ENCODE measurements around the gene RBBP8. TPM values are rescaled to one million over a fixed set of nuclear protein-coding genes. Genes with fewer than 3 reads are reported as not detected.

RBBP8 gene
- total RNA-seq, 1 experiment from 2014 or later = 65.2 TPM

DNA sequence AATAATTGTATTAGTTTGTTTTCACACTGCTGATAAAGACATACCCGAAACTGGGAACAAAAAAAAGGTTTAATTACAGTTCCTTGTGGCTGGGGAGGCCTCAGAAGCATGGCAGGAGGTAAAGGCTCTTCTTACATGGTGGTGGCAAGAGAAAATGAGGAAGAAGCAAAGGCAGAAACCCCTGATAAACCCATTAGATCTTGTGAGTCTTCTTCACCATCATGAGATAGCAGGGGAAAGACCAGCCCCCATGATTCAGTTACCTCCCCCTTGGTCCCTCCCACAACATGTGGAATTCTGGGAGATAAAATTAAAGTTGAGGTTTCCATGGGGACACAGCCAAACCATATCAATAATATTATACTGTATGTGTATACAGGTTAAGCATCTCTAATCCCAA is 128.9 kb downstream of the RBBP8 start:
- no peak overlapping the region for H2BK5ac ChIP-seq (ENCODE audit: insufficient read length, low read length)
- H2BK20ac ChIP-seq (ENCODE audit: low read depth, low read length, poor library complexity, severe bottlenecking) = no peak overlapping the region
- H2AK5ac ChIP-seq (ENCODE audit: insufficient read length, low read length) = no peak overlapping the region
- no peak overlapping the region for H4K5ac ChIP-seq (ENCODE audit: insufficient read length, low read depth, low read length)
- peaks cover 10% of the 10 kb centered on the region in 2 experiments for H3K9me3 Mint-ChIP-seq
- H3K4me1 Mint-ChIP-seq = no peaks in the 10 kb centered on the region
- H3K18ac ChIP-seq (ENCODE audit: insufficient read length, low read depth, low read length) = no peak overlapping the region
- H2BK15ac ChIP-seq (ENCODE audit: low read depth, low read length) = no peak overlapping the region
- no peak for DNase-seq
- no peak overlapping the region for H3K4me3 Mint-ChIP-seq
- no peak overlapping the region for H3T11ph ChIP-seq (ENCODE audit: low read length)
- H3K27me3 Mint-ChIP-seq (ENCODE audit: low read depth) = no peaks in the 10 kb centered on the region; the same call in 1 of the 2 replicates
- H2BK12ac ChIP-seq (ENCODE audit: insufficient read length, low read depth, low read length) = no peak overlapping the region
- H3K4me2 ChIP-seq (ENCODE audit: insufficient read depth, insufficient read length, low read length) = no peak overlapping the region
- H3K79me1 ChIP-seq (ENCODE audit: insufficient read depth, low read depth, low read length, poor library complexity, severe bottlenecking) = no peaks in the 10 kb centered on the region
- H3K4ac ChIP-seq (ENCODE audit: low read depth, low read length) = no peak overlapping the region
- no peak overlapping the region for H3K23ac ChIP-seq (ENCODE audit: insufficient read length, low read depth, low read length)
- H3K79me2 ChIP-seq (ENCODE audit: insufficient read depth, low read length) = no peaks in the 10 kb centered on the region
- H3K27me3 ChIP-seq (ENCODE audit: insufficient read depth, low read length) = no peaks in the 10 kb centered on the region
- H3K23me2 ChIP-seq (ENCODE audit: insufficient read length, low read depth, low read length, poor library complexity, severe bottlenecking) = no peaks in the 10 kb centered on the region
- no peak overlapping the region for H4K91ac ChIP-seq (ENCODE audit: insufficient read length, low read depth, low read length)
- H4K20me1 ChIP-seq (ENCODE audit: control insufficient read depth, insufficient read depth, insufficient read length) = no peaks in the 10 kb centered on the region
- no peak overlapping the region for H3K27ac Mint-ChIP-seq
- H3K9ac ChIP-seq (ENCODE audit: extremely low read depth, insufficient read length, low read length) = no peak overlapping the region
- no peak overlapping the region for H3K56ac ChIP-seq (ENCODE audit: insufficient read length, low read depth, low read length)
- H4K8ac ChIP-seq (replicated peaks; ENCODE audit: insufficient read length, low read depth, low read length) = no peak overlapping the region
- no CpG with 5 or more reads among the region's 1 CpG for whole genome bisulfite sequencing (ENCODE audit: extremely low coverage, insufficient read length, low lambda C conversion rate)
- H3K27ac ChIP-seq (ENCODE audit: insufficient read length, low read depth, low read length) = no peak overlapping the region
- TF ChIP-seq, protein P1, sequence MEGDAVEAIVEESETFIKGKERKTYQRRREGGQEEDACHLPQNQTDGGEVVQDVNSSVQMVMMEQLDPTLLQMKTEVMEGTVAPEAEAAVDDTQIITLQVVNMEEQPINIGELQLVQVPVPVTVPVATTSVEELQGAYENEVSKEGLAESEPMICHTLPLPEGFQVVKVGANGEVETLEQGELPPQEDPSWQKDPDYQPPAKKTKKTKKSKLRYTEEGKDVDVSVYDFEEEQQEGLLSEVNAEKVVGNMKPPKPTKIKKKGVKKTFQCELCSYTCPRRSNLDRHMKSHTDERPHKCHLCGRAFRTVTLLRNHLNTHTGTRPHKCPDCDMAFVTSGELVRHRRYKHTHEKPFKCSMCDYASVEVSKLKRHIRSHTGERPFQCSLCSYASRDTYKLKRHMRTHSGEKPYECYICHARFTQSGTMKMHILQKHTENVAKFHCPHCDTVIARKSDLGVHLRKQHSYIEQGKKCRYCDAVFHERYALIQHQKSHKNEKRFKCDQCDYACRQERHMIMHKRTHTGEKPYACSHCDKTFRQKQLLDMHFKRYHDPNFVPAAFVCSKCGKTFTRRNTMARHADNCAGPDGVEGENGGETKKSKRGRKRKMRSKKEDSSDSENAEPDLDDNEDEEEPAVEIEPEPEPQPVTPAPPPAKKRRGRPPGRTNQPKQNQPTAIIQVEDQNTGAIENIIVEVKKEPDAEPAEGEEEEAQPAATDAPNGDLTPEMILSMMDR (conservative IDR thresholded peaks at IDR 0.05) = no peak
- H3K9me3 ChIP-seq (ENCODE audit: control insufficient read depth, low read depth, low read length) = no peaks in the 10 kb centered on the region
- no peaks in the 10 kb centered on the region for H3K4me1 ChIP-seq (ENCODE audit: insufficient read depth, low read length)
- H2BK120ac ChIP-seq (ENCODE audit: low read depth, low read length, poor library complexity, severe bottlenecking) = no peak overlapping the region
- H2AFZ ChIP-seq (ENCODE audit: low read length) = no peak overlapping the region
- H3K14ac ChIP-seq (ENCODE audit: insufficient read depth, low read length) = no peak overlapping the region
- peaks cover 3 to 8% (median 5%) of the 10 kb centered on the region in 3 experiments for H3K36me3 Mint-ChIP-seq (ENCODE audit: insufficient read depth in 1 of 3, low read depth in 3 of 3)

Data from H9 (cell line).